ENCODE measurements around the gene PRCC. TPM values are rescaled to one million over a fixed set of nuclear protein-coding genes. Genes with fewer than 3 reads are reported as not detected.

The PRCC gene, protein sequence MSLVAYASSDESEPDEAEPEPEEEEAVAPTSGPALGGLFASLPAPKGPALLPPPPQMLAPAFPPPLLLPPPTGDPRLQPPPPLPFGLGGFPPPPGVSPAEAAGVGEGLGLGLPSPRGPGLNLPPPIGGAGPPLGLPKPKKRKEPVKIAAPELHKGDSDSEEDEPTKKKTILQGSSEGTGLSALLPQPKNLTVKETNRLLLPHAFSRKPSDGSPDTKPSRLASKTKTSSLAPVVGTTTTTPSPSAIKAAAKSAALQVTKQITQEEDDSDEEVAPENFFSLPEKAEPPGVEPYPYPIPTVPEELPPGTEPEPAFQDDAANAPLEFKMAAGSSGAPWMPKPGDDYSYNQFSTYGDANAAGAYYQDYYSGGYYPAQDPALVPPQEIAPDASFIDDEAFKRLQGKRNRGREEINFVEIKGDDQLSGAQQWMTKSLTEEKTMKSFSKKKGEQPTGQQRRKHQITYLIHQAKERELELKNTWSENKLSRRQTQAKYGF
- 25.8 and 30.4 TPM in 2 replicates for total RNA-seq

GRCh38 chr1:156767101-156767878 lies at the start of gene PRCC:
Gene PRCC, plus strand, starts transcription at chr1:156767535. Its CDS starts 237 bp downstream, at chr1:156767772.

GRCh38 chr1:156727926-156728598 lies 39.3 kb upstream of the PRCC start, which contains the start of gene METTL25B:
Gene METTL25B, plus strand, starts transcription at chr1:156728469. Its CDS starts 636 bp downstream, at chr1:156729105.

GRCh38 chr1:156728599-156729462 lies 38.5 kb upstream of the PRCC start, which contains the start of gene ISG20L2:
Gene ISG20L2, minus strand, starts transcription at chr1:156728766. Its CDS starts 1,114 bp downstream, at chr1:156727652.

DNA sequence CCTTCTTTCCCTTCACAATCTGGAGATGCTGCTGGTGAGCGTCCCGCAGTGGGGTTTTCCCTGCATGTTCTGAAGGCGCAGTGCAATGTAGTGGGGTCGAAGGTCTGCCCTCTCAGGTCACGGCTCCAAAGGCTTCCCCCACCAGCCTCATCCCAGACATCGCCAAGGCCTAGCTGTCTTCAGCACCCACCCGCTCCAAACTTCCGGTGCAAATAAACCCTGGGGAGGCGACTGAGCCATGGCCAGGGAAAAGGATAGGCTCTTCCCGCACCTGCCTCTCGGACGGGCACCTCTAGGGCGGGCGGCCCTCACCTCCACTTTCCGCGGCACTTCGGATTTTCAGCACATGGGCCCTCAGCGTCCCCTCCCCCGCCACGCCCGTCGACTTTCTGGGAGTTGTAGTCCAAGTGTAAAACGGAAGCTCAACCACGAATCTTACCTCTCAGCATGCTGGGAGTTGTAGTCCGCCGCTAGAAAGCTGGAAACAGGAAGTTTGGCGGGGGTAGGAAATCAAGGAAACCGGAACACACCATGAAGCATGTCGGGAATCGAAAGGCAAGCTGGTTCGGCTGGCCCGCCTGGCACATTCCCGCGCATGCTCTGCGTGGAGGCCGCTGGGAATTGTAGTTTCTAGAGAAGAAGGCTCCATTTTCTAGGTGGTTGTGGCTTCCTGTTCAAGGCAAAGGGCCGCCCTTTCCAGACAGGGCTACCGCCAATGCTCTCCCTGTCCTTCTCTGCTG lies 26.4 kb upstream of the PRCC start, which contains the start of gene MRPL24:
Gene MRPL24 (minus strand): TSS at position 348 of the 740 bp plus-strand sequence. CDS start 2,384 bp downstream, outside the sequence.

GRCh38 chr1:156751451-156751756 lies 15.9 kb upstream of the PRCC start, which contains the start of gene HDGF:
Gene HDGF, minus strand, starts transcription at chr1:156751675. Its CDS starts 246 bp downstream, at chr1:156751429.

GRCh38 chr1:156816561-156817328 lies 49.4 kb downstream of the PRCC start, which contains the start of gene SH2D2A:
Gene SH2D2A, minus strand, starts transcription at chr1:156816848. Its CDS starts 140 bp downstream, at chr1:156816708.

Other genes starting within 250 kb of the PRCC start
- 6.5 and 7.7 TPM in 2 replicates for gene IQGAP3, start 195.0 kb upstream of the PRCC start, total RNA-seq
- not detected in 2 replicates for gene TTC24, start 187.8 kb upstream of the PRCC start, total RNA-seq
- 47.1 and 55.3 TPM in 2 replicates for gene NAXE, start 175.8 kb upstream of the PRCC start, total RNA-seq
- 13.0 and 13.8 TPM in 2 replicates for gene GPATCH4, start 166.1 kb upstream of the PRCC start, total RNA-seq
- gene HAPLN2, start 148.1 kb upstream of the PRCC start, total RNA-seq = not detected in 2 replicates
- not detected in 2 replicates for gene BCAN, start 125.4 kb upstream of the PRCC start, total RNA-seq
- gene NES, start 90.1 kb upstream of the PRCC start, total RNA-seq = 28.1 and 28.2 TPM in 2 replicates
- 144 and 158 TPM in 2 replicates for gene CRABP2, start 62.0 kb upstream of the PRCC start, total RNA-seq
- 9.6 and 9.9 TPM in 2 replicates for gene METTL25B, start 39.1 kb upstream of the PRCC start, total RNA-seq
- gene ISG20L2, start 38.8 kb upstream of the PRCC start, total RNA-seq = 19.3 and 26.1 TPM in 2 replicates
- 19.1 and 22.3 TPM in 2 replicates for gene MRPL24, start 26.4 kb upstream of the PRCC start, total RNA-seq
- gene HDGF, start 15.9 kb upstream of the PRCC start, total RNA-seq = 161 and 170 TPM in 2 replicates
- gene SH2D2A, start 49.3 kb downstream of the PRCC start, total RNA-seq = 0.32 and 0.61 TPM in 2 replicates
- under 0.01 TPM in 2 replicates for gene INSRR, start 91.6 kb downstream of the PRCC start, total RNA-seq
- not detected in 2 replicates for gene NTRK1, start 93.3 kb downstream of the PRCC start, total RNA-seq
- gene PEAR1, start 126.2 kb downstream of the PRCC start, total RNA-seq = 4.3 and 5.0 TPM in 2 replicates
- under 0.01 TPM in 1 of 2 replicates, not detected in the other for gene LRRC71, start 153.1 kb downstream of the PRCC start, total RNA-seq

Data from hair follicle dermal papilla cell (primary cell).